ENCODE results near the gene SLC9A7.
"Not testable (repeated sequence)": the region's sequence is repeated elsewhere in the genome, so short reads cannot be mapped to it uniquely, and the experiment has no call there.

Gene SLC9A7

DNA sequence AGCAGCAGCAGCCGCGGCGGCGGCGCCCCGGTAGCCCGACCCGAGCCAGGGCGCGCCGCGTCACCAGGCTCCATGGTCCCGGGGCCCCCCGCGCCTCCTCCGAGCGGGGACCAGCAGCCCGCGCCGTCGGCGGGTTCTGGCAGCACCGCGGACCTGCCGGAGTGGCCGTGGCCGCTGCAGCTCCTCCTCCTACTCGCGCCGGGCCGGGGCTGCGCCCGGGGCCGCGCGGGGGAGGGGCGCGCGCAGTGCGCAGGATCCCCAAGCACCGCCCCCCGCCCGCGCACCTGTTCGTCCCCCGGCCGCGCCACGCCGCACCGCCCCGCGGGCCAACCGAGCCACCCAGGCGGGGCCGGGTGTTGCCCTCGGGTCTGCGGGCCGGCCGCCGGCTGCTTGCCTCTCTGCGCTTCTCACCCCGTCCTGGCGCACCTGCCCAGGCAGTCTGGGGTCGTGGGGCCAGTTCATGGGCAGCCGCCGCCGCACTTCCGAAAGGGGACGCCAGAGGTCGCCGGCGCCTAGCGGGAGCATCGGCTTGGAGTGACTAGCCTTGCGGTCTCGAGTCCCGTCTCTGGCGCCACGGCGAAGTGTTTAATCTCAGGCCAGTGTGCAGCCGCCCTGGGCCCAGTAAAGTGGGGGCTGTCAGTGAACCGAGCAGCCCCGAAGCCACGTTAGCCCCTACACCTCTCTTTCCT lies at the start of gene SLC9A7:
Gene SLC9A7 (minus strand): TSS at position 163 of the 689 bp plus-strand sequence. CDS start 89 bp downstream, at position 74.
- peak; percentile 21 to 74 for DNase-seq

DNA sequence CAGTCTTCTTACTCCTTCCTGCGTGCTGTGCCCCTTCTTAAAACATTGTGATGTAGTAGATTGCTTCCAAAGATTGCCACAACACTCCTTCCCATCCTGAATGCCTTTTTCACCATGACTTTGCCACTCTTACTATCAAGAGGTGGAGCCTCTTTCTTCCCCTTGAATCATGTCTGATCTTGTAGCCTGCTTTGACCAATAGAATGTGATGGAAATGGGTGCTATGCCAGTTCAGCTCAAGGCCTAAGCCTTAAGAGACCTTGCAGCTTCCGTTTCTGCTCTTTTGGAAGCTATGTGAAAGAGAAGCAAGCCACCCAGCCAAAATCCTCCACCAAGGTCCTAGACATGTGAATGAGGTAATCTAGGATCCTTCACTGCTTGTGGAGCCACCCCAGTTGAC lies 46.4 kb upstream of the SLC9A7 start:
- no peak for DNase-seq

DNA sequence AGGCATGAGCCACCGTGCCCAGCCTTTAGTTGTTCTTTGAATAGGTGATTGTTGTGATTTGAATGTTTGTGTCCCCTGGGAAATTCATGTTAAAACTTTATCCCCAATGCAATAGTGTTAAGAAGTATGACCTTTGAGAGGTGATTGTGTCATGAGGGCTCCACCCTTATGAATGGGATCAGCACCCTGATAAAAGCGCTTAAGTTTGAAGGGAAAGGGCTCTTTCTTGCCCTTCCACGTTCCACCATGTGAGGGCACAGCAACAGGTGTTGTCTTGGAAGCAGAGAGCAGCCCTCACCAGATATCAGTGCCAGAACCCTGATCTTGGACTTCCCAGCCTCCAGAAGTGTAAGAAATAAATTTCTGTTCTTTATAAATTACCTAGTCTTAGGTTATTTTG lies 44.2 kb upstream of the SLC9A7 start:
- DNase-seq: no peak

DNA sequence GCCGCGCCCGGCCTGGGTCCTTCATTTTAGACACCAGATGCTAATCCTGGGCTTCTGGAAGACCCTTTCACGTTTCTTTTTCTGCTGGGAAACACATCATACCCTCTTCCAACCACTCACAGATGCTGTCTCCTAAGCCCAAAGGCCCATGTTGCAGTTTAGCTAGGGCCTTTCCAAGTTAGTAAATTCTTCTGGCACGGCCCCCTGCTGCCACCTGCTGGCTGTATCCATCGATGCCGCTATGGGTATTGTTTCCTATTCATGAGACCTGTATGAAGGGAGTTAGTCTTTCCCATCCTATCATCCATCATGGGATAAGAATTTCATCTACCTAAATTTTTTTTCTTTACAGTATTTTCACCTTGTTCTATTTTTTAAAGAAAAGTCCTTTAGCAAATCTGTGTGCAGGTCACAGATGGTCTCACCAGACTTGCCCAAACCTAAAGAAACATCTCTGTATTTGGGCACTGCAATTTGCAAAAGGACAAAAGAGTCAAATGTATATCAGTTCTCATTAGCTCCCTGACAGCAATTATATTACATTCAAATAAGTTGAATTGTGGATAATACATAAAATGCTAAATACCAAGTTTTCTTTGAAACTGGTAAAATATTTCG lies 37.8 kb upstream of the SLC9A7 start:
- DNase-seq: peak; percentile 4 to 54

DNA sequence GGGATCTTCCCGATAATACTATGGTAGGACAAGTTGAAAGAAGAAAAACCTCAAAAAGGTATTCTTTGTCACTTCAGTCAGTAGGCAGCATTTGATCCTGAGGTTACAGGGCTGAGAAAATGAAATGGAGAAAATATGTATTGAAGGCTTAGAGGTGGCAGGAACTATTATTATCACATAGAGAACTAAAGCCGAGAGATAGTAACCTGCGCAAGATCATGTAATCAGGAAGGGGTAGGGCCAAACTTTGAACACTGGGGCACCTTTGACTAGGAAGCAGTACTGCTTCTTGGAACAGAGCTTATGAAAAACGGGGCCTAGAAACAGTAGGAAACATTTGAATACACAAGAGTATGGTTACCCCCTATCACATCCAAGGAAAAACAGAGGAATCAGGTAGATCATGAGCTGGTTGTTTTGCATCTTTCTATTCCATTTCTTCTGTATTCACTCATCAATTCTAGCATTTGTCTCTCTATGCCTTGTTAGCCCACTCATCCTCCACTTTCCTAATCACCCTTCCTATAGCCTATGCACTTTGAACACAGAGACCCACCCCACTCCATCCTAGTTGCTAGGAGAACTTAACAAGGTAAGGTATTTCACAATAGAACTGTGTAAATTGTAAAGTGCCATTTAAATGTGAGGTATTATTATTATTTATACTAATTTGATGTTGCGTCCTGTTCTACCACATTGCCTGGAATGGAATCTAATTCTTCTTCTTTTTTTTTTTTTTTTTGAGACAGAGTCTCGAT lies 34.6 kb upstream of the SLC9A7 start:
- DNase-seq: no peak

DNA sequence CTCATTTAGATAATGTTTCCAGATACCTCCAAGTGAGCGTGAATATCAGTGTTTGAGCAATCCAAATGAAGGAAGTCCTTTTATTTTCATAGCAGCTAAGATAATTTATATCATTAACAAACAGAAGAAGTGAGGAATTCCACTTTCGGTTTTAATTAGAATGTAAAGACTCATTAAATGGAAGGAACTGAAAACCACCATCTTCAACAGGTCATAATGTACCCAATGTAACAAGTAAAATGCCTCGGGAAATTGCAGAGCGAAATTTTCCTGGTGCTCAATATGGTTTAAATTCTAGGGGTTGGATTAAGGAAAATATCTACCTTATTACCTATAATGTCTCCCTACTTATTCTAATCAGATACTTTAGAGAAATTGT lies 33.9 kb upstream of the SLC9A7 start:
- DNase-seq: no peak

DNA sequence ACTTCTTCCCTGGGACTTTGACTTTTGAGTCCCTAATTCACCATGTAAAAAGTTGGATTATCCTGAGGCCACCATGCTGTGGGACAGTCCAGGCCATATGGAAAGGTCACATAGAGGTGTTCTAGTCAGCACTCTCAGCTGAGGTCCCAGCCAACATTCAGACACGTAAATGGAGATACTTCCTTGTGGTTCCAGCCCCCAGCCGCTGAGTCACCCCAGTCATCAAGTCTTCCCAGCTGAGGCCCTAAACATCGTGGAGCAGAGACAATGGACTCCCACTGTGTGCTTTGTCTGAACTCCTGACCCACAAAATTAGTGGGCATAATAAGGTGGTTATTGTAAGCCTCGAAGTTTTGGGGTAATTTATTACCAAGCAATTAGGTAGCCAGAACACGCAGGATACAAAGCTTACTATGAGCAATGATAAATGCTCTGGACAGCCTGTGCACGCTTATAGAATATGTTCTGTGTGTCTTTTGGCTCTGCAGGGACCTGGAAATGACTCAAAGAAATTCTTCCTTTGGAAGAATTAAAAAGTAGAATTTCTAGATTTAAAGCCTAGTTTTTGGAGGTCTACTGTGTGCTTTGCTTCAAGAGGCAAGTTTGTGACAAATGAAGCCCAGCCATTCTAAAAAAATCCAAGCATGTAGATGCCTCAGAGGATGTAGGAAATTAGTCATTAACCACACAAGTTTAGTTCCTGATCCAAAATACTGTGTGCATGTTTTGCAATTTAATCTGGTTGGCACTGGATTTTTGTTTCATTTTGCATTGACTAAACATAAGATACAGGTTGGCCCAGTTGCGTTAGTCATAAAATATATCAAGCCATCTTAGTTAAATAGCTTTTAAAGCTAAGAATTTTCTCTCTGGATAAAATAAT lies 33.2 kb upstream of the SLC9A7 start:
- DNase-seq: no peak

DNA sequence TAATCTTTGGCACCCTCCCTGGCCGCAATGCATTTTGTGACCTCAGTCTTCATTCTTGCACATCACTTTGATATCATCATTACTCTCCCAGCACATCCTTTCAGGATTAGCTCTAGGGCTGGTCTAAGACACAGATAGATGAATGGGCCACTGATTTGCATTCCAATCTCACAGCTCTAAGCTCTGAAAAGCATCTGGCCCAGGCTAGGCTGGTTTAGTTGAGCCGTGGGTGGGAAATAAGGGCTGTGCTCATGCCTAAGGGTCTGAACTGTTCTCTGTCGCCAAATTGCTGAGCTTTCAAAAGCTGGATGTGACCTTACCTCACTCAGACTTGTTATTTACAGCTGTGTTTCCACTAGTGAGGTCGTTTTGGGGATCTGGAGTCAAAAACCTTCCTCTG lies 30.0 kb upstream of the SLC9A7 start:
- DNase-seq: no peak

DNA sequence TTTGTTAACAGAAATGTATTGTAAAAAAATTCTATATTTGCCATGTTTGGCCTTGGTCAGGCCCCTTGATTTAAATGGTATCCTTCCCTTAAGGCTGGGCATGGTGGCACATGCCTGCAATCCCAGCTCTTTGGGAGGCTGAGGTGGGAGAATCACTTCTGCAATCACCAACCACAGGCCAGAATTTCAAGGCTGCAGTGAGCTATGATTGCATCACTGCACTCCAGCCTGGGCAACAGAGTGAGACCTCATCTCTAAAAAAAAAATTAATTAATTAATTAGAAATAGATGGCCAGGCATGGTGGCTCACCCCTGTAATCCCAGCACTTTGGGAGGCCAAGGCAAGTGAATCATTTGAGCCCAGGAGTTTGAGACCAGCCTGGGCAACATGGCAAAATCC lies 25.5 kb upstream of the SLC9A7 start:
- DNase-seq: not testable (repeated sequence)

DNA sequence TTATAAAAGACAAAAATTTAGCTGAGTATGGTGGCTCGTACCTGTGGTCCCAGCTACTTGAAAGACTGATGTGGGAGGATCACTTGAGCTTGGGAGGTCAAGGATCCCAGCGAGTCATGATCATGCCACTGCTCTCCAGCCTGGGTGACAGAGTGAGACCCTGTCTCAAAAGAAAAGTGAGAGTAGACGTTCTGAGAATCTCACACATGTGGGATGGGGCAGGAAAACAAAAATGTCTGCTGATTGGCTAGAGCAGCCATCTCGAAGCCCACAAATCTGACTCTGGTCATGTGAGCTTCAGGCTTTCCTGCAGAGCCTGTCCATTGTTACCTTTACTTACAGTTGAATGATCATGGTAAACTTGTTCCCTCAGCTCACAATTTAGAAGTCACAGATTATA lies 23.1 kb upstream of the SLC9A7 start:
- no peak for DNase-seq

DNA sequence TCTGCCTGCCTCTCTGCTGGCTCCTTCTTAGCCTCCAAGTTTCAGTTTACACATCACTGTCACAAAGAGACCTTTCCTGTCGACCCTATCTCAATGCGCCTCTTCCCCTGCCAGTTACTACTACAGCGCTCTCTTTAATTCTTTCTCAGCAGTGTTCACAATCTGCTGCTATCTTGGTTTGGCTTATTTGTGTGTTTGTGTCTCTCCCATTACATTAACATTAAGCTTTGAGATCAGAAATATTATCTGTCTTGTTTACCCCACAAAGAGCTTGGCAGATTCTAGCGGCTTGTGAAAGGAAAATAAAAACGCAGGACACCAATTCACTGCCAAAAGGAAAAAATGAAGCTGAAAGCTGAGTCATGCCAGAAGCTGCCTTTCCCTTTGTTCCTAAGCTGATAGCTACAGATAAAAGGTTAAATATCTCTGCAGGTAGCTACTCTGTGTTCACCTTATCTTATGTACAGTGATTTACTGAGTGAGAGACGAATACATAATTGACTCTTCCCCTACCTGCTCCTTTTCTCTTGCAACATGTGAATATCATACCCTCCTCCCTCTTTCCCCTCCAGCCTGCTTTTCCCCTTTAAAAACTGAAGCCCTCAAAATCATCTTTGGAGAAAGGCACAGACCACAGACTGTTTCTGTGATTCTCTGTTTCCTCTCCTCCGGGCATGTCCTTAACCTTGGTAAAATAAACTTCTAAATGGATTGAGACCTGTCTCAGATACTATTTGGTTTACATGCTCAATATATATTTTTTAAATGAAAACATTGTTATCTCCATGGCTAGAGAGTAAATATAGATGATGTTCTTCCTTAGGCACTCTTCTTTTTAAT lies 19.3 kb upstream of the SLC9A7 start:
- no peak for DNase-seq

DNA sequence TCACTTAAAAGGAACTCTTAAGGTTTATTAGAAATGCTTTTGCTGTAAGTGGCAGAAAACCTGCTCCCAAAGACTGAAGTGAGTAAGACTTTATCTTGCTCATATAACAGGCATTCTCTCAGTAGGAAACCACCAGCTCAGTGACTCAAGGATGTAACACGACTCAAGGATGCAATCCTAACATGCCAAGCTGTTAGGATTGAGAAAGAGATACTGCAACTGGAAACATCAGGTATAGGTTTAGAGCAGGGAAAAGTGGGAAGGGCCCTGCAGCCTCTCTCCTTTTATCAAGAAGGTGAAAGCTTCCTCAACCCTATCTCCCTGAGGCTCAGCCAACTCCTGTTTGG lies 11.9 kb upstream of the SLC9A7 start:
- DNase-seq: no peak

DNA sequence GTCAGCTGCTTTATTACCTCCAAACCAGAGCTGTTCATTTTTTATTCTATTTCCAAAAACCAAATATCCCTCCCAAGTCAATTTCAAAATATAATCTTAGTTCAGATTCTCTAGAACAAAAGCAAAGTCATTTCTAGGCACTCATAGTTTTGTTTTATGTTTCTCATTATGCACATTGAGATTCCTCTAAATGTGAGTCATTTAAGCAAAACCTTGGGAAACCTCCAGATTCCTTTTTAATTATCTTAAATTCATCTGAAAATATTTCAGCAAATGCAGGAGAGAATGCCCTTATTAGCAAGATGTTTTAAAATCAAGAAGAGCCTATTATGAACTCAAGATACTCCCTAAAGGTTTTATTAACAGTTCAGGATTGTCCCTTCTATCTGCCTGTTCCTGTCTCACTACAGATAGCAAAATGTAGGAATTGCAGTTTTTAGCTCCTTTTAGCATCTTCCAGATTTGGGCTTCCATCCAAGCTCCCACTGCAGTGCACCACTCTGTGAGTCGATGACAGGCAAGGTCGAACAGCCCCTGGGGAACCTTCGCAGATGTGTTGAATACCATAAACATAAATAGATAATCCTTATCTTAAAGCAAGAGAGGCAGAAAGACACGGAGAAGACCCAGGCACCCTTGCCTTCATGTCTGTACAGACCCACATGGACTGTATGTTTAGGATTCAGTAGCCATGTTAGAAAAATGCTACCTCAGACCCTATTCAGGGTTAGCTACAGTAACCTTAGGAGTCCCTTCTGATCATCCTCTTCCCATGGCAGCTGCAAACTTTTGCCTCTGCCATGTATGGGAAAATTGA lies 11.3 kb upstream of the SLC9A7 start:
- DNase-seq: no peak

DNA sequence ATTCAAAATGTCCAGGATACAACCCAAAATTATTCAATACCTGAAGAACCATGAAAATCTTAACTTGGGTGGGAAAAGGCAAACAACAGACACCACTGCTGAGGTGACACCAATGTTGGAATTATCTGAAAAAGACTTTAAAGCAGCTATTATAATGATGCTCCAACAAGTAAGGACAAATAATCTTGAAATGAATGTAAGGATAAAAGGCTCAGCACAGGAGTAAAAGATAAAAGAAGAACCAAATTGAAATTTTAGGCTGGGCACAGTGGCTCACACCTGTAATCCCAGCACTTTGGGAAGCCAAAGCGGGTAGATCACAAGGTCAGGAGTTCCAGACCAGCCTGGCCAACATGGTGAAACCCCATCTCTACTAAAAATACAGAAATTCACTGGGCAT lies 4.0 kb upstream of the SLC9A7 start:
- no peak for DNase-seq

DNA sequence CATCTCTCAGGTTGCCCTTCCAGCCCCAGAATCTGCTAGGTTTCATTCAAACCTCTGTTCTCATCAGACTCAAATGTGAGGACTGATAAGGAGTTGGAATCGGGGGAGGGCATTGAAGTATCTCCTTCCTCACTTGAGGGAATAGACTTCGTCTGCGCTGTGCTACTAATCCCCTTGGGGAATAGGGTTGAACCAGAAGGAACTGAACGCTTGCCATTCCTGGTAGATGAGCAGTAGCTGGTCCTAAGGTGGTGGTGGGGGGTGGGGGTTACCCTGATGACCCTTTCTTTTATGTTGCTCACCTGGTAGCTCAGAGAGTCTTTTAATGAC lies 692 bp upstream of the SLC9A7 start:
- no peak for DNase-seq

DNA sequence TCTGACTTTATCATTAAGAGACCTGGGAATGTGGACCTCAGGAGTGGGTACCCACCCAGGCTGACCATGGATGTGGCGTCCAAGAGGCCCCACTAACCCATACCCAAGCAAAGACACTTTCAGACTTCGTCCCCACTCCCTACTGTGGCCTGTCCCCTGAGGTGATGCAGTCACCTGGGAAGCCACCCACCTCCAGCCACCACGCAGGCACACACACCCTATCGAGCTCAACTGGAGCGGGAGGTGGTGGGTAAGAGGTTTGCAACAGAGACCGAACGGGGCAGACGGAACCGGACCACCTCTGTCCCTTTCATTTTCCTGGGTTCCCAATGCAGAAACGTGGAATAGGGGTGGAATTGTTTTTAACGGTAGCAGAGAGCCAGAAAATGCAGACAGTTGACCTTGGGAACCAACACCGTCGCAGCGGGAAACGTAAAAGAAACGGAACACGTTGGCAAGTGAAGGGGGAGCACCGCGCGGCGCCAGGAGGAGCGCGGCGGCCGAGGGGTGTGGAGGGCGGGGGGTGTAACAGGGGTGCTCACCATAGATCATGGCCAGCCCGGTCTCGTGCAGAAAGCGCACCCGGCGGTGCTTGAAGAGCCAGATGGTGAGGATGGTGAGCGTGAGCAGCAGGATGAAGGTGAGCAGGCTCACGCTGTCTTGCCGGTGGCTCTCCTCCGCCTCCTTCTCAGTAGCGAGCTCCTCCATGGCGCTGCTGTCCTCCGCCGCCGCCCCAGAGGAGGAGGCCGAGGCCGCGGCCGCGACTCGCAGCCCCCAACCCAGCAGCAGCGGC lies 559 bp downstream of the SLC9A7 start:
- no peak for DNase-seq

DNA sequence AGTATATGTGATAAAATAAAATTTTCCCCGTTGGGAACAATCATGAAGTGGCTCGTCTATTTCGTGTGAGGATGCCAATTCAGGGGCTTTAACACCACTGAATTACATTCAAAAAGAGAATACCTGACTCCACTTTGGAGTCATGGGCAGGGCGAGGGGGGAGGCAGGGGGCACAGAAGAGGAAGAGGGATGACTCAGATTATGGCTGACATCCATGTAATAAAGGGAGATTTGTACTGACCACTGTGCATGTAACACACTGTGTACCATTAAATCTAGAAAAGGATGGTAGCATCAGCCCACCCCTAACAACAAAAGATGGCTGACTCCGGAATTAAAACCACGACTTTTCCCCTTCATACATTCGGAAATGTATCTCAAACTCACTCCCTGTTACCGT lies 1.3 kb downstream of the SLC9A7 start:
- DNase-seq: no peak

DNA sequence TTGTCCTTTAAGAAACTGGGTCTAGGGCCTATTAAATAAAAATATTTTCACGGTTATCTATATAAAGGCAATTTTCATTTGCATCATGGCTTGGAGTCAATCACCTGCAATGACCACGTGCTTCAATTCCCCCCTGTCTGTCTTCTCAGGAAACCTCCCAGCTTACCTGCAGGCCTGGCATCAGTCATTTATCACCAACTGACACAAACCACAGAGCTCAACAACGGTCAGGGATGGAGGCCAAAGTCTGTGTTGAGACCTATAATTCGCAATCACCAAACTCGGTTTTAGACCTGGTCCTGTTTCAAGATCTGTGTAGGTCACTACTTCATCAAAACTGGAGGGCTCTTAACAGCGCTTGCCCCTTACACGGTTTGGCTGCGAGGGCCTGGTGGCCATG lies 1.9 kb downstream of the SLC9A7 start:
- DNase-seq: no peak

DNA sequence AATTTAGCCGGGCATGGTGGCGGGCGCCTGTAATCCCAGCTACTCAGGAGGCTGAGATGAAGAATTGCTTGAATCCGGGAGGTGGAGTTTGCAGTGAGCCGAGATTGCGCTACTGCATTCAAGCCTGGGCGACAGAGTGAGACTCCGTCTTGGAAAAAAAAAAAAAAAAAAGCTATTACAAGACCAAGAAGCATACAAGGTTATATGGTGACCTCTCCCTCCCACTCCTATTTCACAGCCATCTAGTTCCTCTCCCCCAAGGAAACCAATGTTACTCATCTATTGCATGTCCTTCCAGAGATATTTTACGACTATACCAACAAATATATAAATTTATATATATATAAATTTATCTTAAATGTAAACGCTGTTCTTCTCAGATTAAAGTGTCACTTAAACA lies 3.2 kb downstream of the SLC9A7 start:
- DNase-seq: no peak

DNA sequence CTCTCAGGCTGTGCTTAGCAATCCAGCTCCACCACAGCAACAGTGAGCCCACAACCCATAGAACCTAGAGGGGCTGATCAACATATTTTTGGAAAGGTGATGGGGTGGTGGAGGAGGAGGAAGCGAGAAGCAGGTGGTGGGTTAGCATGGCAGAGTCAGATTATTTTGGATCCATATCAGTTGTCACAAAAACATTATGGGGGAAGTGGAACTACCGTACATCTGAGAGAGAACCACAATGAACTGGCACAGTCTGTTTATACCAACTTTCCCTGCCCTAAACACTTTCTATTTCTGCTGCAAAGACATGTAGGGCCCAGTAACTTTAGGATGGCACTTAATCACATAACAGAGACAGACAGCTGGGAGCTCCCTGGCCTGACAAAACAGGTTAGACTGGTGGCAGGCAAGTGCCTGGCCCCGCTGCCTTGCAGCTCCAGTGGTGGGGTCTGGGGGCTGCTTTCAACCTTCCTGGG lies 4.3 kb downstream of the SLC9A7 start:
- no peak for DNase-seq

DNA sequence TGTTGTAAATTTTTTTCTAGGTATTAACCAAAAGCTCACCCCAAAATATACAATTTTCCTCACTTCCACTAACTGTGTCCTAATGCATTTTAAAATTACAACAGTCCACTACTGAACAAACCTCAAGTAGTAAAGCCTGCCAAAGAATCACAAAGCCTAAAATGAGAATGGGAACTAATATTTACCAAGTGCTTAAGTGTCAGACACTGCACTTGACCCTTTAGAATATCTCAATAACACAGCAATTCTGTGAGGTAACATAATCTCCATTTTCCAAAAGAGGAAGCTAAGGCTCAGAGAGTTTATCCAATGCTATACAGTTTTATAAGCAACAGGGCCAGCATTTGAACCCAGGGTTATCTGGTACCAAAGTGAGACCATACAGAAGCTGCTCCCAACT lies 4.9 kb downstream of the SLC9A7 start:
- no peak for DNase-seq

All from NCI-H446 (cell line).